ENCODE data around the gene RNMT. TPM values are rescaled to one million over a fixed set of nuclear protein-coding genes. Genes with fewer than 3 reads are reported as not detected.

The RNMT gene
- total RNA-seq, 4 donors from 2014 or later, result 10.9 to 15.2 (median 13.0) TPM

DNA sequence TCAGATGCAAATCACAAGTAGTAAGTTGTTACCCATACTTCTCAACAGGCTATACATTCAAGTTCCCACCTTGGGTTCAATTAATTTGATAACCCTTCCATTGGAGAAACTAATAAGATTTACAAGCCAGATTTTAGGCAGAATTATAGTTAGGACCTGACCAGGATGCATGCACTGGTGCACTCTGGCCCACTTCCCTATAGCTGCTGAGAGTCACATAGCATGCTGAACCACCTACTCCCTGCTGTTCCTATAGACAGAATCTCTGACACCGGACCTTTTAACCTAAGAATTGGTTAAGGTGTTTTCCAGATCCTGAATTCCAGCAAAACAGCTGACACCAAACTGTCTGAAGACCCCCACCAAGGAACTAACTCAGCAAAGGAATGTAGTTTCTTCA is 26.3 kb upstream of the RNMT start:
- in situ Hi-C loops (cut with MboI; ENCODE audit: low pct_ligation_motif_present in 1 of 4, low pct_unique_long_range_greater_than_20kb in 1 of 4, low sequenced_read_pairs in 3 of 4), result no loop called here
- Histone ChIP-seq H3K27me3 (no peaks in the 10 kb centered on the region), H3K27ac (no peak overlapping the region), H3K36me3 (no peaks in the 10 kb centered on the region), H3K4me1 (no peaks in the 10 kb centered on the region), H3K9me3 (peaks cover 14 to 27% of the 10 kb centered on the region in 2 donors), H3K4me3 (no peak overlapping the region)
- WGBS, 2 donors (ENCODE audit: low coverage in 1 of 2), result 72% methylated on average over 1 of the region's 1 CpG; no CpG with 5 or more reads in 1 of the 2 donors
- TF ChIP-seq POLR2AphosphoS5 (IDR thresholded peaks at IDR 0.05) (no peak), EP300 (IDR thresholded peaks at IDR 0.05; ENCODE audit: low read depth) (no peak), POLR2A (IDR thresholded peaks at IDR 0.05) (no peak)
- TF ChIP-seq, protein P1, sequence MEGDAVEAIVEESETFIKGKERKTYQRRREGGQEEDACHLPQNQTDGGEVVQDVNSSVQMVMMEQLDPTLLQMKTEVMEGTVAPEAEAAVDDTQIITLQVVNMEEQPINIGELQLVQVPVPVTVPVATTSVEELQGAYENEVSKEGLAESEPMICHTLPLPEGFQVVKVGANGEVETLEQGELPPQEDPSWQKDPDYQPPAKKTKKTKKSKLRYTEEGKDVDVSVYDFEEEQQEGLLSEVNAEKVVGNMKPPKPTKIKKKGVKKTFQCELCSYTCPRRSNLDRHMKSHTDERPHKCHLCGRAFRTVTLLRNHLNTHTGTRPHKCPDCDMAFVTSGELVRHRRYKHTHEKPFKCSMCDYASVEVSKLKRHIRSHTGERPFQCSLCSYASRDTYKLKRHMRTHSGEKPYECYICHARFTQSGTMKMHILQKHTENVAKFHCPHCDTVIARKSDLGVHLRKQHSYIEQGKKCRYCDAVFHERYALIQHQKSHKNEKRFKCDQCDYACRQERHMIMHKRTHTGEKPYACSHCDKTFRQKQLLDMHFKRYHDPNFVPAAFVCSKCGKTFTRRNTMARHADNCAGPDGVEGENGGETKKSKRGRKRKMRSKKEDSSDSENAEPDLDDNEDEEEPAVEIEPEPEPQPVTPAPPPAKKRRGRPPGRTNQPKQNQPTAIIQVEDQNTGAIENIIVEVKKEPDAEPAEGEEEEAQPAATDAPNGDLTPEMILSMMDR (IDR thresholded peaks at IDR 0.05), result no peak
- intact Hi-C loops (cut with DNase I; ENCODE audit: low total_unique reads), result no loop called here
- no peak for DNase-seq

- Histone ChIP-seq H3K4me1 (no peaks in the 10 kb centered on the region), H3K27ac (no peak overlapping the region), H3K36me3 (no peaks in the 10 kb centered on the region), H3K9me3 (peaks cover 14 to 28% of the 10 kb centered on the region in 2 donors), H3K27me3 (no peaks in the 10 kb centered on the region), H3K4me3 (no peak overlapping the region)
- in situ Hi-C loops (cut with MboI; ENCODE audit: low pct_ligation_motif_present in 1 of 4, low pct_unique_long_range_greater_than_20kb in 1 of 4, low sequenced_read_pairs in 3 of 4), result no loop called here
- TF ChIP-seq EP300 (IDR thresholded peaks at IDR 0.05; ENCODE audit: low read depth) (no peak), POLR2A (IDR thresholded peaks at IDR 0.05) (no peak), POLR2AphosphoS5 (IDR thresholded peaks at IDR 0.05) (no peak)
- TF ChIP-seq, protein P1 (IDR thresholded peaks at IDR 0.05), result no peak
- no peak for DNase-seq
- intact Hi-C loops (cut with DNase I; ENCODE audit: low total_unique reads), result no loop called here
- 85 to 90% methylated on average over 1 of the region's 1 CpG for WGBS, 2 donors (ENCODE audit: low coverage in 1 of 2)
Measured at GRCh38 chr18:13703899-13704298, 22.6 kb upstream of the RNMT start.

DNA sequence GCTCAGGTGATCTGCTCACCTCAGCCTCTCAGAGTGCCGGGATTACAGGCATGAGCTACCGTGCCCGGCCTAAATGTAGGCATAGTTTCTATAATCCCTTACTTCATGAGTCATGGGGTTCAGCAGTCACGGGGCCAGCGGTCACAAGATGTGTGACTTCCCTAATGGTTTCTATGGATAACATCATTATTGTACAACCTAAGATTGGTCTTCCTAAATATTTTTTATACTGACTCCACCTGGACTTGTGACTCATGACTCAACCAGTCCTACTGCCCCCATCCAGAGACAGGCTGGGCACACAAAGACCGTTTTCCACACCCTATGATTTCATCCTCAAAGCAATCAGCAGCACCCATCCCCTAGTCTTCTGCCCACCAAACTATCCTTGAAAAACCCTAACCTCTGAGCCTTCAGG is 16.1 kb upstream of the RNMT start:
- TF ChIP-seq, protein P1 (IDR thresholded peaks at IDR 0.05), result no peak
- TF ChIP-seq POLR2A (IDR thresholded peaks at IDR 0.05) (no peak), EP300 (IDR thresholded peaks at IDR 0.05; ENCODE audit: low read depth) (no peak)
- H3K36me3 ChIP-seq, result no peaks in the 10 kb centered on the region
- H3K27ac ChIP-seq, result no peak overlapping the region
- in situ Hi-C loops (cut with MboI; ENCODE audit: low pct_ligation_motif_present in 1 of 4, low pct_unique_long_range_greater_than_20kb in 1 of 4, low sequenced_read_pairs in 3 of 4), result no loop called here
- H3K9me3 ChIP-seq, result no peaks in the 10 kb centered on the region
- no peaks in the 10 kb centered on the region for H3K4me1 ChIP-seq
- H3K4me3 ChIP-seq, result no peak overlapping the region
- intact Hi-C loops (cut with DNase I; ENCODE audit: low total_unique reads), result no loop called here
- 76 to 79% methylated on average over 2 to 6 of the region's 6 CpGs for WGBS, 2 donors (ENCODE audit: low coverage in 1 of 2)
- no peak for DNase-seq
- no peaks in the 10 kb centered on the region for H3K27me3 ChIP-seq

DNA sequence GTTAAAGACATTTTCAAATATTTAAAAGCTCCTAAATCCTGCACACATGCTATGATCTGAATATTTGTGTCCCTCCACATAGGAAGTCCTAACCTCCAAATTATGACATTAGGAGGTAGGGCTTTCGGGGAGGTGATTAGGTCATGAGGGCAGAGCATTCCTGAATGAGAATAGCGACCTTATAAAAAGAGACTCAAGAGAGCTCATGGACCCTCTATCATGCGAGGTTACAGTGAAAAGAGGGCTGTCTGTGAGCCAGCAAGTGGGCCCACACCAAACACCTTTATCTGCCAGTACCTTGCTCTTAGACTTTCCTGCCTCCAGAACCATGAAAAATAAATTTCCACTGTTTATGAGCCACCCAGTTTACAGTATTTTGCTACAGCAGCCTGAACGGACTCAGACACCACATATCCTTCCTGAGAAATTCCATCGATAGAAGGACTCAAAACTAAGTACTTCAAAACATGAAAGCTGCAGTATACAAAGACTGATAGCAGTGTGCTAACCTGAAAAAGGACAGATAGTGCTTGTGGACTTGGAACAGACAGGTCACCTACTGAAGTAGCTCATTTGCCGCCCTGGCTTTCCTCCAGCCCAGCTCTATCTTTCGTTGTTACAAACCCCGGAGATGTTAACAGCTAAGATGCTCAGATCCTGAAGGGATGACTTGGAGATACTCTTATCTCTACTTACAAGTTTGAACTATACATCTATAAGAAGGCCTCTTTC is 13.9 kb upstream of the RNMT start:
- Histone ChIP-seq H3K27ac (no peak overlapping the region), H3K9me3 (no peaks in the 10 kb centered on the region), H3K27me3 (no peaks in the 10 kb centered on the region), H3K36me3 (no peaks in the 10 kb centered on the region), H3K4me1 (no peaks in the 10 kb centered on the region), H3K4me3 (no peak overlapping the region)
- intact Hi-C loops (cut with DNase I; ENCODE audit: low total_unique reads) (no loop called here), in situ Hi-C loops (cut with MboI; ENCODE audit: low pct_ligation_motif_present in 1 of 4, low pct_unique_long_range_greater_than_20kb in 1 of 4, low sequenced_read_pairs in 3 of 4) (no loop called here)
- no peak for DNase-seq
- TF ChIP-seq EP300 (IDR thresholded peaks at IDR 0.05; ENCODE audit: low read depth) (no peak), POLR2A (IDR thresholded peaks at IDR 0.05) (no peak), POLR2AphosphoS5 (IDR thresholded peaks at IDR 0.05) (no peak)
- TF ChIP-seq, protein P1 (IDR thresholded peaks at IDR 0.05), result no peak
- 90 to 100% methylated on average over 7 to 8 of the region's 8 CpGs for WGBS, 2 donors (ENCODE audit: low coverage in 1 of 2)

All from transverse colon (tissue), 4 donors.